GM18499 (cell line): ENCODE data around the gene POP4.

Experiments
- ATAC-seq: cut with Tn5 transposase; IDR thresholded peaks from one replicate; pipeline ENCODE4 v1.9.1; 2021; ENCODE audit warnings: moderate number of reproducible peaks; ENCODE audit not compliant: insufficient read depth, unreplicated experiment

POP4 gene

GRCh38 chr19:29629836-29630534 is 23.9 kb downstream of the POP4 start:
- ATAC-seq = no peak

- ATAC-seq = no peak
These were observed 24.6 kb downstream of the POP4 start for GRCh38 chr19:29630655-29631054.

- no peak for ATAC-seq
These were observed 25.4 kb downstream of the POP4 start for GRCh38 chr19:29631450-29631849.

- no peak for ATAC-seq
These were observed 27.9 kb downstream of the POP4 start for GRCh38 chr19:29634002-29634401.

- ATAC-seq = no peak
These were observed 28.5 kb downstream of the POP4 start for GRCh38 chr19:29634423-29635130.

- no peak for ATAC-seq
These were observed 29.9 kb downstream of the POP4 start for GRCh38 chr19:29635963-29636362.

- no peak for ATAC-seq
These were observed 30.7 kb downstream of the POP4 start for GRCh38 chr19:29636553-29637360.

GRCh38 chr19:29639086-29639485 is 33.0 kb downstream of the POP4 start:
- ATAC-seq = no peak

- ATAC-seq = no peak
These were observed 34.1 kb downstream of the POP4 start for GRCh38 chr19:29640231-29640630.

- ATAC-seq = no peak
These were observed 35.5 kb downstream of the POP4 start for GRCh38 chr19:29641597-29641996.

GRCh38 chr19:29643361-29643935 is 37.4 kb downstream of the POP4 start:
- no peak for ATAC-seq

GRCh38 chr19:29644210-29644609 is 38.1 kb downstream of the POP4 start:
- ATAC-seq = no peak

GRCh38 chr19:29645491-29645867 is 39.4 kb downstream of the POP4 start:
- ATAC-seq = no peak

- no peak for ATAC-seq
These were observed 39.8 kb downstream of the POP4 start for GRCh38 chr19:29645911-29646310.

- ATAC-seq = no peak
These were observed 44.8 kb downstream of the POP4 start for GRCh38 chr19:29650772-29651387.

- no peak for ATAC-seq
These were observed 45.7 kb downstream of the POP4 start for GRCh38 chr19:29651622-29652394.

GRCh38 chr19:29653398-29653797 is 47.3 kb downstream of the POP4 start:
- no peak for ATAC-seq

- no peak for ATAC-seq
These were observed 49.7 kb downstream of the POP4 start for GRCh38 chr19:29655648-29656335.
